ENCODE data around the gene AK9.

GRCh38 chr6:109701774-109702173 is 10.8 kb upstream of the AK9 start:
- TF ChIP-seq, protein P1, sequence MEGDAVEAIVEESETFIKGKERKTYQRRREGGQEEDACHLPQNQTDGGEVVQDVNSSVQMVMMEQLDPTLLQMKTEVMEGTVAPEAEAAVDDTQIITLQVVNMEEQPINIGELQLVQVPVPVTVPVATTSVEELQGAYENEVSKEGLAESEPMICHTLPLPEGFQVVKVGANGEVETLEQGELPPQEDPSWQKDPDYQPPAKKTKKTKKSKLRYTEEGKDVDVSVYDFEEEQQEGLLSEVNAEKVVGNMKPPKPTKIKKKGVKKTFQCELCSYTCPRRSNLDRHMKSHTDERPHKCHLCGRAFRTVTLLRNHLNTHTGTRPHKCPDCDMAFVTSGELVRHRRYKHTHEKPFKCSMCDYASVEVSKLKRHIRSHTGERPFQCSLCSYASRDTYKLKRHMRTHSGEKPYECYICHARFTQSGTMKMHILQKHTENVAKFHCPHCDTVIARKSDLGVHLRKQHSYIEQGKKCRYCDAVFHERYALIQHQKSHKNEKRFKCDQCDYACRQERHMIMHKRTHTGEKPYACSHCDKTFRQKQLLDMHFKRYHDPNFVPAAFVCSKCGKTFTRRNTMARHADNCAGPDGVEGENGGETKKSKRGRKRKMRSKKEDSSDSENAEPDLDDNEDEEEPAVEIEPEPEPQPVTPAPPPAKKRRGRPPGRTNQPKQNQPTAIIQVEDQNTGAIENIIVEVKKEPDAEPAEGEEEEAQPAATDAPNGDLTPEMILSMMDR (IDR thresholded peaks at IDR 0.05) = no peak
- no peak for TF ChIP-seq EZH2phosphoT487 (IDR thresholded peaks at IDR 0.05)

All from neural progenitor cell (in vitro differentiated cells).